ENCODE results near the gene AADAT.

The AADAT gene

GRCh38 chr4:170033999-170034398 lies 55.8 kb downstream of the AADAT start:
- DNase-seq (ENCODE audit: low read depth in 2 of 2) = no peak

DNA sequence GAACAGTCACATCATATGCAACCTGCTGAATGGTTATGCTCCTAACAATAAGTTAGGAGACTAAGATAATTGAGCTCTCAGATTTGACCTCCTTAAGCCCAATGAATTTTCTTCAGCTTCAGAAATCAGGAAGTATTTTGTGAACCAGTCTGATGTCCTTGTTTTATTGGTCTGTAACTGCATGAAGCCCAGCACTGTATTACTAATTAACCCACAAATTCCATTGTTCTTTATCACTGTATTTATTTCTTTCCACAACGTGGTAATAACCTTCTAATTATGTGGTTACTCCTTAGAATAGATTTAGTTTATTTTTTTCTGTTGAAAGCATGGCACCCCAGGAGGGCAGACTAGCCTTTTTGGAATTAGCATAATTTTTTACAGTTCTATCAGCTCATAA lies 59.6 kb downstream of the AADAT start:
- no peak for DNase-seq (ENCODE audit: low read depth in 2 of 2)

DNA sequence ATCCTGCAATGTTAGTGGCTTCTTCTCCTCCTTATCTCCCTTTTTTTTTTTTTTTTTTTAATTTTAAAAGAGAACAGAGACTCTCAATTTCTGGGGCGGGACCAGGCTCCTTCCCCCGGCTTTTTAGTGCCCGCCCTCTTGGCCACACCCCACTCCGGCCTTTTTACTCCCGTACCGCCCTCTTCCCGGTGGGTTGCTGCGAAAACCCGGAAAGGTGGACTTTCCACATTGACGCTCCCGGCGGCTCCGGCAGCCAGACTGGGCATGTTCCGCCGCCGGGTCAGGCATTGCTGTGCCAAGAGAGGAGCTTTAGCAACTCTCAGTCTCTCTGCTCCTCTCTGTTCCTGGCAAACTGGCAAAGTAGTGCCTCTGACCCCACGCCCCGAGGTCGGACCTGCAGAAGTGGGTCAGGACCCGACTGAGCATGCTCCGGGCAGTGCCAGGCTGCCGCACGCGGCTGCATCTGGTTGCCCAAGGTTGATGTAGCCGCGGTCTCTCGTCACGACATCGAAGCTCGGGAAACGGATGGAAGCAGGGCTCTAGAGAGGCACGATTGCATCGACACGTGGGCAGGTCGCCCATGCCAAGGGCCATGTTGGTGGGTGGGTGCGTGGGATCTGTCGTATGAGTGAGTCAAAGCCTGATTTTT lies 62.5 kb downstream of the AADAT start:
- DNase-seq (ENCODE audit: low read depth in 2 of 2) = peak; percentile 72 to 77

GRCh38 chr4:170026253-170027021 lies 63.3 kb downstream of the AADAT start, which contains the start of gene MFAP3L:
Gene MFAP3L (minus strand): TSS chr4:170026395. CDS start chr4:170005877, 20,518 bp downstream.
- DNase-seq (ENCODE audit: low read depth in 2 of 2) = peak; percentile 59 to 60

- DNase-seq (ENCODE audit: low read depth in 2 of 2) = no peak
Measured at GRCh38 chr4:170025523-170026252, 64.1 kb downstream of the AADAT start.

DNA sequence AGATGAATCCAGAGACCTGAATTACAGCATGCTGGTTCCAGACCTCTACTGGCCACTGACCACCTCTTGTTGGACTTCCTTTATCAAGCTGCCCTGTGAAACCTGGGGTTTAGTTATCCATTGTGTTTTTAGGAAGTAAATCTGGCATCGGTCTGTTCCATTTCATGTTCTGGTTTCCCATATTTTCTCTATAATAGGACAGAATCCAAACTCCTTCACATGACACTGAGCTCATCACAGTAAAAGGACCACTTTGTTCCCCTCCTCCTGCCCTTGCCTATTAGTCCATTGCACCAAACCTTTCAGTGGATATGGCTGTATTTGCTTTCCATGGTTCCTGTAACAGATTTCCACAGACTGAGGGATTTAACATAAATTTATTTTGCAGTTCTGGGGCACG lies 67.5 kb downstream of the AADAT start:
- no peak for DNase-seq (ENCODE audit: low read depth in 2 of 2)

DNA sequence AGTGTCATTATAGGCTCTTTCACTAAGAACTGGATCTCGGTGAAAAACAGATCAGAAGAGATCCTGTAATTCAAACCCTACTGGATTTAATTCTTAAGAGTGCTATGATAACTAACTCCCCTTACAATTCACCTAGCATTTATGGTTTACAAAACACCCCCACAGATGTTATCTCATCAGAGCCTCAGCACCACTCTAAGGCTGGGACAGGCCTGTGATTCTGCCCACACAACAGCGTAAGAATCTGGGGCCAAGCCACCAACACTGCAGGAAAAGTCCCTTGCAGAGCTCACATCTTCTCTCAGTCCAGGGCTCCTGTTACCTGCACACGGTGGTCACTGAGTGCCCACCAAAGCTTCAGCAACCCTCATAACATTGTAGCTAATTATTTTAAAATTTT lies 72.5 kb downstream of the AADAT start:
- no peak for DNase-seq (ENCODE audit: low read depth in 2 of 2)

GRCh38 chr4:170015285-170015684 lies 74.5 kb downstream of the AADAT start:
- no peak for DNase-seq (ENCODE audit: low read depth in 2 of 2)

- no peak for DNase-seq (ENCODE audit: low read depth in 2 of 2)
Measured at GRCh38 chr4:170014359-170015011, 75.3 kb downstream of the AADAT start.

DNA sequence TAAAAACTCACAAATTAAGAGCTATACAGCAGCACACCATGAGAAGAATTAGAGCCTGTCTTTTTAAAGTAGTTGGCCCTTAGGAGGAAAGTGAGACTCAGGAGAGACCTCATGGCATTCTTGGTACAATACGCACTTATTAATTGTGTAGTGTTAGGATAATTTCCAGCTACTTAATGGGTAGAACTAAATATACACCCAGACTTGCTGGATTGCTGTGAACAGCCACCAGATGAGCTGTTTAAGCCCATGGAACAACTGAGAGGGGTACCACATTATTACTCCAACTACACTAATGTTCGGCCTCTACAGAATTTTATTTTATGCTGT lies 77.2 kb downstream of the AADAT start:
- no peak for DNase-seq (ENCODE audit: low read depth in 2 of 2)

GRCh38 chr4:170011921-170012628 lies 77.7 kb downstream of the AADAT start:
- DNase-seq (ENCODE audit: low read depth in 2 of 2) = no peak

All from activated CD8-positive, alpha-beta memory T cell treated with anti-CD3 and anti-CD28 coated beads for 4 hours (primary cell).